Measurements from ENCODE around the gene SNX9. TPM values are rescaled to one million over a fixed set of nuclear protein-coding genes. Genes with fewer than 3 reads are reported as not detected.

The SNX9 gene
- total RNA-seq, 1 experiment from 2014 or later, result 16.6 TPM

- H3K4me3 Mint-ChIP-seq (ENCODE audit: low read depth, unreplicated experiment), result no peak overlapping the region
- intact Hi-C loops (cut with micrococcal nuclease; ENCODE audit: unreplicated experiment), result no loop called here
- no TSS peak for BruUV-seq (replicated peaks)
- peaks cover 8% of the 10 kb centered on the region for H3K4me1 Mint-ChIP-seq (ENCODE audit: low read depth, unreplicated experiment)
- peaks cover 21% of the 10 kb centered on the region for H3K27me3 Mint-ChIP-seq (ENCODE audit: unreplicated experiment)
- CTCF ChIA-PET, result no interaction called here
- no peaks in the 10 kb centered on the region for H3K36me3 Mint-ChIP-seq (ENCODE audit: insufficient read depth, unreplicated experiment)
- DNase-seq, result no peak
- no peak overlapping the region for H3K27ac Mint-ChIP-seq (ENCODE audit: unreplicated experiment)
- no peak for TF ChIP-seq CTCF (IDR thresholded peaks at IDR 0.05; ENCODE audit: unreplicated experiment)
- no peaks in the 10 kb centered on the region for H3K9me3 Mint-ChIP-seq (ENCODE audit: low read depth, unreplicated experiment)
Measured at GRCh38 chr6:157777344-157777743, 45.7 kb upstream of the SNX9 start.

GRCh38 chr6:157778719-157779118 is 44.3 kb upstream of the SNX9 start:
- TF ChIP-seq CTCF (IDR thresholded peaks at IDR 0.05; ENCODE audit: unreplicated experiment), result no peak
- intact Hi-C loops (cut with micrococcal nuclease; ENCODE audit: unreplicated experiment), result no loop called here
- Mint-ChIP-seq H3K36me3 (ENCODE audit: insufficient read depth, unreplicated experiment) (no peaks in the 10 kb centered on the region), H3K27me3 (ENCODE audit: unreplicated experiment) (peaks cover 8% of the 10 kb centered on the region), H3K4me3 (ENCODE audit: low read depth, unreplicated experiment) (no peak overlapping the region), H3K27ac (ENCODE audit: unreplicated experiment) (no peak overlapping the region), H3K4me1 (ENCODE audit: low read depth, unreplicated experiment) (peaks cover 8% of the 10 kb centered on the region), H3K9me3 (ENCODE audit: low read depth, unreplicated experiment) (no peaks in the 10 kb centered on the region)
- no TSS peak for BruUV-seq (replicated peaks)
- CTCF ChIA-PET, result no interaction called here
- DNase-seq, result no peak

GRCh38 chr6:157779705-157780604 is 43.1 kb upstream of the SNX9 start:
- H3K4me3 Mint-ChIP-seq (ENCODE audit: low read depth, unreplicated experiment), result no peak overlapping the region
- CTCF ChIA-PET, result no interaction called here
- no peak for DNase-seq
- peaks cover 8% of the 10 kb centered on the region for H3K4me1 Mint-ChIP-seq (ENCODE audit: low read depth, unreplicated experiment)
- no TSS peak for BruUV-seq (replicated peaks)
- TF ChIP-seq CTCF (IDR thresholded peaks at IDR 0.05; ENCODE audit: unreplicated experiment), result no peak
- intact Hi-C loops (cut with micrococcal nuclease; ENCODE audit: unreplicated experiment), result no loop called here
- H3K27ac Mint-ChIP-seq (ENCODE audit: unreplicated experiment), result no peak overlapping the region
- H3K9me3 Mint-ChIP-seq (ENCODE audit: low read depth, unreplicated experiment), result no peaks in the 10 kb centered on the region
- H3K36me3 Mint-ChIP-seq (ENCODE audit: insufficient read depth, unreplicated experiment), result no peaks in the 10 kb centered on the region
- no peaks in the 10 kb centered on the region for H3K27me3 Mint-ChIP-seq (ENCODE audit: unreplicated experiment)

- H3K27me3 Mint-ChIP-seq (ENCODE audit: unreplicated experiment), result no peaks in the 10 kb centered on the region
- H3K4me1 Mint-ChIP-seq (ENCODE audit: low read depth, unreplicated experiment), result peaks cover 4% of the 10 kb centered on the region
- H3K36me3 Mint-ChIP-seq (ENCODE audit: insufficient read depth, unreplicated experiment), result no peaks in the 10 kb centered on the region
- no peak for DNase-seq
- no peaks in the 10 kb centered on the region for H3K9me3 Mint-ChIP-seq (ENCODE audit: low read depth, unreplicated experiment)
- intact Hi-C loops (cut with micrococcal nuclease; ENCODE audit: unreplicated experiment), result loop anchor here (5.0 kb wide), 1 partner anchor 233 kb away; no protein-coding TSS in a partner anchor
- BruUV-seq (replicated peaks), result no TSS peak
- no peak for TF ChIP-seq CTCF (IDR thresholded peaks at IDR 0.05; ENCODE audit: unreplicated experiment)
- CTCF ChIA-PET, result no interaction called here
- H3K27ac Mint-ChIP-seq (ENCODE audit: unreplicated experiment), result no peak overlapping the region
- H3K4me3 Mint-ChIP-seq (ENCODE audit: low read depth, unreplicated experiment), result no peak overlapping the region
Measured at GRCh38 chr6:157785636-157786035, 37.4 kb upstream of the SNX9 start.
